Measurements from ENCODE around the gene LKAAEAR1. TPM values are rescaled to one million over a fixed set of nuclear protein-coding genes. Genes with fewer than 3 reads are reported as not detected.

LKAAEAR1 gene
- total and polyA plus RNA-seq, 2 of the 13 experiments (the other 11 are each of a cell fraction or from before 2014, with no cell fraction given), result not detected

DNA sequence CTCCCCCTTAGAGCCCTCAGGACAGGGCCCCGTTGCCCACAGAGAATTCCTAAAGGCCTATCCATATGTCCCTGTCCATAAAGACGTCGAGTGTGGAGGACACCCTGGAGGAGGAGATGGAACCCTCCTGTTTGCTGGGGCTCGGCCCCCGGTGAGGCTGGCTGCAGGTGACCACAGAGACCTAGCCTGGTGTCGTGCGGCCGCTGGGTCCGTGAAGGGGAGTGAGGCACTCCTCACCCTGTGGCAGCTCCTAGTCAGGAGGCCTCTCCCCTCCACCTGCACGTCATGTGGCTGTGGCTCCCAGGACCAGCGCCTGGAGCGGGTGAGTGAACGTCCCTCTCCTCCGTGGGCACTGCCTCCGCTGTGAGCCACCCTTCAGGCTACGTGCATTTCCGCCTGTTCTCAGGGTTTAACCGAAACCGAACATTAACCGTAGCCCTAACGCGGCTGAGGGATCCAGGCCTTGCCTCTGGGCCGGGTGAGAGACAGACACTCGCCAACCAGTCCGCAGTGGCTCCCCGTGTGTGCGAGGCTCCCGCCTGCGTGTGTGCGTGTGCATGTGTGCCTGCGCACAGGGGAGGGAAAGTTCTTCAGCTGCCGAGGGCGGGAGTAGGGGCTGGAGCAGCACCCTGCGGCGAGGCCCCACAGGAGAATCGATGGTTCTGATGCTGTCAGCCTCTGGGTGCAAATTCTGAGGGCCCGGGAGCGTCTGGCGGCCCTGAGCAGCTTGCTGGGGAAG is 27.1 kb downstream of the LKAAEAR1 start (continued):
- TF ChIP-seq NAIF1 (CRISPR knock-in tag; IDR thresholded peaks at IDR 0.05; ENCODE audit: borderline replicate concordance), result no peak
- peak; percentile 58; the same call in 1 of the 2 replicates for TF ChIP-seq ZNF232 (CRISPR knock-in tag; IDR thresholded peaks at IDR 0.05; ENCODE audit: borderline replicate concordance)
- TF ChIP-seq ISX (CRISPR knock-in tag; conservative IDR thresholded peaks at IDR 0.05), result no peak
- peak; percentile 42 for TF ChIP-seq KLF15 (CRISPR knock-in tag; IDR thresholded peaks at IDR 0.05; ENCODE audit: borderline replicate concordance)
- TF ChIP-seq, protein P1, sequence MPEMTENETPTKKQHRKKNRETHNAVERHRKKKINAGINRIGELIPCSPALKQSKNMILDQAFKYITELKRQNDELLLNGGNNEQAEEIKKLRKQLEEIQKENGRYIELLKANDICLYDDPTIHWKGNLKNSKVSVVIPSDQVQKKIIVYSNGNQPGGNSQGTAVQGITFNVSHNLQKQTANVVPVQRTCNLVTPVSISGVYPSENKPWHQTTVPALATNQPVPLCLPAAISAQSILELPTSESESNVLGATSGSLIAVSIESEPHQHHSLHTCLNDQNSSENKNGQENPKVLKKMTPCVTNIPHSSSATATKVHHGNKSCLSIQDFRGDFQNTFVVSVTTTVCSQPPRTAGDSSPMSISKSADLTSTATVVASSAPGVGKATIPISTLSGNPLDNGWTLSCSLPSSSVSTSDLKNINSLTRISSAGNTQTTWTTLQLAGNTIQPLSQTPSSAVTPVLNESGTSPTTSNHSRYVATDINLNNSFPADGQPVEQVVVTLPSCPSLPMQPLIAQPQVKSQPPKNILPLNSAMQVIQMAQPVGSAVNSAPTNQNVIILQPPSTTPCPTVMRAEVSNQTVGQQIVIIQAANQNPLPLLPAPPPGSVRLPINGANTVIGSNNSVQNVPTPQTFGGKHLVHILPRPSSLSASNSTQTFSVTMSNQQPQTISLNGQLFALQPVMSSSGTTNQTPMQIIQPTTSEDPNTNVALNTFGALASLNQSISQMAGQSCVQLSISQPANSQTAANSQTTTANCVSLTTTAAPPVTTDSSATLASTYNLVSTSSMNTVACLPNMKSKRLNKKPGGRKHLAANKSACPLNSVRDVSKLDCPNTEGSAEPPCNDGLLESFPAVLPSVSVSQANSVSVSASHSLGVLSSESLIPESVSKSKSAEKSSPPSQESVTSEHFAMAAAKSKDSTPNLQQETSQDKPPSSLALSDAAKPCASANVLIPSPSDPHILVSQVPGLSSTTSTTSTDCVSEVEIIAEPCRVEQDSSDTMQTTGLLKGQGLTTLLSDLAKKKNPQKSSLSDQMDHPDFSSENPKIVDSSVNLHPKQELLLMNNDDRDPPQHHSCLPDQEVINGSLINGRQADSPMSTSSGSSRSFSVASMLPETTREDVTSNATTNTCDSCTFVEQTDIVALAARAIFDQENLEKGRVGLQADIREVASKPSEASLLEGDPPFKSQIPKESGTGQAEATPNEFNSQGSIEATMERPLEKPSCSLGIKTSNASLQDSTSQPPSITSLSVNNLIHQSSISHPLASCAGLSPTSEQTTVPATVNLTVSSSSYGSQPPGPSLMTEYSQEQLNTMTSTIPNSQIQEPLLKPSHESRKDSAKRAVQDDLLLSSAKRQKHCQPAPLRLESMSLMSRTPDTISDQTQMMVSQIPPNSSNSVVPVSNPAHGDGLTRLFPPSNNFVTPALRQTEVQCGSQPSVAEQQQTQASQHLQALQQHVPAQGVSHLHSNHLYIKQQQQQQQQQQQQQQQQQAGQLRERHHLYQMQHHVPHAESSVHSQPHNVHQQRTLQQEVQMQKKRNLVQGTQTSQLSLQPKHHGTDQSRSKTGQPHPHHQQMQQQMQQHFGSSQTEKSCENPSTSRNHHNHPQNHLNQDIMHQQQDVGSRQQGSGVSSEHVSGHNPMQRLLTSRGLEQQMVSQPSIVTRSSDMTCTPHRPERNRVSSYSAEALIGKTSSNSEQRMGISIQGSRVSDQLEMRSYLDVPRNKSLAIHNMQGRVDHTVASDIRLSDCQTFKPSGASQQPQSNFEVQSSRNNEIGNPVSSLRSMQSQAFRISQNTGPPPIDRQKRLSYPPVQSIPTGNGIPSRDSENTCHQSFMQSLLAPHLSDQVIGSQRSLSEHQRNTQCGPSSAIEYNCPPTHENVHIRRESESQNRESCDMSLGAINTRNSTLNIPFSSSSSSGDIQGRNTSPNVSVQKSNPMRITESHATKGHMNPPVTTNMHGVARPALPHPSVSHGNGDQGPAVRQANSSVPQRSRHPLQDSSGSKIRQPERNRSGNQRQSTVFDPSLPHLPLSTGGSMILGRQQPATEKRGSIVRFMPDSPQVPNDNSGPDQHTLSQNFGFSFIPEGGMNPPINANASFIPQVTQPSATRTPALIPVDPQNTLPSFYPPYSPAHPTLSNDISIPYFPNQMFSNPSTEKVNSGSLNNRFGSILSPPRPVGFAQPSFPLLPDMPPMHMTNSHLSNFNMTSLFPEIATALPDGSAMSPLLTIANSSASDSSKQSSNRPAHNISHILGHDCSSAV (CRISPR knock-in tag; IDR thresholded peaks at IDR 0.05; ENCODE audit: borderline replicate concordance), result no peak
- TF ChIP-seq HOXA9 (CRISPR knock-in tag; IDR thresholded peaks at IDR 0.05; ENCODE audit: borderline replicate concordance), result peak; percentile 89
- no peak; the same call in 1 of the 2 replicates for TF ChIP-seq CENPBD1 (CRISPR knock-in tag; IDR thresholded peaks at IDR 0.05; ENCODE audit: borderline replicate concordance, low read depth)
- no peak for TF ChIP-seq ZNF724P (CRISPR knock-in tag; IDR thresholded peaks at IDR 0.05; ENCODE audit: borderline replicate concordance)
- TF ChIP-seq MEIS1 (CRISPR knock-in tag; IDR thresholded peaks at IDR 0.05; ENCODE audit: borderline replicate concordance), result peak; percentile 87; the same call in 1 of the 2 replicates
- no peak for TF ChIP-seq RORA (CRISPR knock-in tag; IDR thresholded peaks at IDR 0.05)
- no peak for TF ChIP-seq ZNF234 (CRISPR knock-in tag; conservative IDR thresholded peaks at IDR 0.05)
- TF ChIP-seq ZSCAN29 (CRISPR knock-in tag; conservative IDR thresholded peaks at IDR 0.05), result no peak; the same call in 1 of the 2 replicates
- TF ChIP-seq ZNF619 (CRISPR knock-in tag; IDR thresholded peaks at IDR 0.05), result 0 out of 2 replicates have a peak, but pooled peaks have one; percentile 29
- TF ChIP-seq, protein P2, sequence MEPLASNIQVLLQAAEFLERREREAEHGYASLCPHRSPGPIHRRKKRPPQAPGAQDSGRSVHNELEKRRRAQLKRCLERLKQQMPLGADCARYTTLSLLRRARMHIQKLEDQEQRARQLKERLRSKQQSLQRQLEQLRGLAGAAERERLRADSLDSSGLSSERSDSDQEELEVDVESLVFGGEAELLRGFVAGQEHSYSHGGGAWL (CRISPR knock-in tag; IDR thresholded peaks at IDR 0.05), result peak; percentile 64; the same call in 1 of the 2 replicates
- 0 out of 2 replicates have a peak, but pooled peaks have one; percentile 52 for TF ChIP-seq ZZZ3 (CRISPR knock-in tag; IDR thresholded peaks at IDR 0.05; ENCODE audit: borderline replicate concordance)
- peak; percentile 42 for TF ChIP-seq GLI4 (CRISPR knock-in tag; IDR thresholded peaks at IDR 0.05; ENCODE audit: borderline replicate concordance)
- no peak for TF ChIP-seq AHR (CRISPR knock-in tag; IDR thresholded peaks at IDR 0.05)
- TF ChIP-seq TFAP4 (IDR thresholded peaks at IDR 0.05; ENCODE audit: borderline replicate concordance, low read depth), result no peak
- TF ChIP-seq ZKSCAN5 (CRISPR knock-in tag; IDR thresholded peaks at IDR 0.05), result 0 out of 2 replicates have a peak, but pooled peaks have one; percentile 10

Data from HepG2 (cell line).